K562 (cell line): ENCODE results near the gene GATA2. TPM values are rescaled to one million over a fixed set of nuclear protein-coding genes. Genes with fewer than 3 reads are reported as not detected.

Experiments used
- ATF1 ChIP-seq, 2 experiments: fragments of 450-650 bp in 1 of 2; IDR thresholded peaks; 2 replicates each; pipeline ENCODE4 v1.6.1; 2016; ENCODE audit warnings: missing compliant biosample characterization in 1 of 2, missing genetic modification characterization in 1 of 2
- CHAMP1 ChIP-seq: fragments of 450-650 bp; IDR thresholded peaks from 2 replicates; pipeline ENCODE4 v1.6.1; 2016; ENCODE audit warnings: mild to moderate bottlenecking
- FIP1L1 ChIP-seq: fragments of 200-400 bp; formaldehyde crosslinking; IDR thresholded peaks from 2 replicates; pipeline ENCODE4 v1.6.1; 2018; ENCODE audit warnings: mild to moderate bottlenecking, low read depth, low read length; ENCODE audit not compliant: poor library complexity, severe bottlenecking
- HDAC2 ChIP-seq: fragments of 450-650 bp; IDR thresholded peaks from 2 replicates; pipeline ENCODE4 v1.6.1; 2016; ENCODE audit warnings: mild to moderate bottlenecking
- MAFG ChIP-seq: fragments of 450-650 bp; conservative IDR thresholded peaks from 2 replicates; pipeline ENCODE4 v1.6.1; 2016; ENCODE audit warnings: missing genetic modification characterization, missing compliant biosample characterization
- PURB ChIP-seq: sonication (generic); formaldehyde crosslinking; IDR thresholded peaks from 2 replicates; pipeline ENCODE4 v1.9.0; 2021; ENCODE audit warnings: low read depth, mild to moderate bottlenecking, missing genetic modification reagents
- ZNF217 ChIP-seq: sonication (generic); formaldehyde crosslinking; IDR thresholded peaks from 2 replicates; pipeline ENCODE4 v1.8.0; 2022; ENCODE audit warnings: mild to moderate bottlenecking, missing genetic modification reagents
- ZNF407 ChIP-seq: fragments of 450-650 bp; IDR thresholded peaks from 2 replicates; pipeline ENCODE4 v1.6.1; 2016; ENCODE audit warnings: low read depth
- ZNF445 ChIP-seq: fragments of 250-450 bp; sonication (Bioruptor Pico); IDR thresholded peaks from 2 replicates; pipeline ENCODE4 v1.4.0; 2020; ENCODE audit warnings: low read depth, mild to moderate bottlenecking, moderate library complexity
- ZSCAN29 ChIP-seq: fragments of 450-650 bp; IDR thresholded peaks from 2 replicates; pipeline ENCODE4 v1.6.1; 2017
- polyA plus RNA-seq, 8 experiments: library from polyadenylated mRNA; depleted of rRNA in 4 of 8; stranded (reverse) in 5 of 8; unstranded in 3 of 8; fragments of >200 nt; fragmentation: Nextera tagmentation in 2 of 8; fragmentation: Illumina TruSeq in 1 of 8; extraction: Ambion mirVana in 2 of 8; extraction: Trizol in 1 of 8; gene quantifications; 2 replicates each; pipeline versions ENCODE4 v1.2.1 to v1.2.3, GENCODE V29; 2011 to 2014; ENCODE audit warnings: inconsistent platforms in 1 of 8, missing spikeins in 1 of 8
- total RNA-seq, 7 experiments: library from RNA; depleted of rRNA in 6 of 7; stranded (reverse); fragments of >200 nt in 6 of 7; fragmentation: Illumina TruSeq in 2 of 7; extraction: Trizol in 2 of 7; gene quantifications; 2 replicates each; pipeline versions ENCODE4 v1.2.1 to v1.2.3, GENCODE V29; 2011 to 2021; ENCODE audit warnings: low replicate concordance in 1 of 7
- TF ChIP-seq, protein P1 (sequence below): fragments of 450-650 bp; IDR thresholded peaks from 2 replicates; pipeline ENCODE4 v1.6.1; 2016; ENCODE audit warnings: borderline replicate concordance
- TF ChIP-seq, protein P2 (sequence below): fragments of 250-450 bp; sonication (Bioruptor Pico); IDR thresholded peaks from 2 replicates; pipeline ENCODE4 v1.5.0; 2020; ENCODE audit warnings: mild to moderate bottlenecking, borderline replicate concordance

Gene GATA2
- total and polyA plus RNA-seq, 9 of the 15 experiments (the other 6 are each of a cell fraction or from before 2014, with no cell fraction given), result 8.5 to 218 (median 50.8) TPM

DNA sequence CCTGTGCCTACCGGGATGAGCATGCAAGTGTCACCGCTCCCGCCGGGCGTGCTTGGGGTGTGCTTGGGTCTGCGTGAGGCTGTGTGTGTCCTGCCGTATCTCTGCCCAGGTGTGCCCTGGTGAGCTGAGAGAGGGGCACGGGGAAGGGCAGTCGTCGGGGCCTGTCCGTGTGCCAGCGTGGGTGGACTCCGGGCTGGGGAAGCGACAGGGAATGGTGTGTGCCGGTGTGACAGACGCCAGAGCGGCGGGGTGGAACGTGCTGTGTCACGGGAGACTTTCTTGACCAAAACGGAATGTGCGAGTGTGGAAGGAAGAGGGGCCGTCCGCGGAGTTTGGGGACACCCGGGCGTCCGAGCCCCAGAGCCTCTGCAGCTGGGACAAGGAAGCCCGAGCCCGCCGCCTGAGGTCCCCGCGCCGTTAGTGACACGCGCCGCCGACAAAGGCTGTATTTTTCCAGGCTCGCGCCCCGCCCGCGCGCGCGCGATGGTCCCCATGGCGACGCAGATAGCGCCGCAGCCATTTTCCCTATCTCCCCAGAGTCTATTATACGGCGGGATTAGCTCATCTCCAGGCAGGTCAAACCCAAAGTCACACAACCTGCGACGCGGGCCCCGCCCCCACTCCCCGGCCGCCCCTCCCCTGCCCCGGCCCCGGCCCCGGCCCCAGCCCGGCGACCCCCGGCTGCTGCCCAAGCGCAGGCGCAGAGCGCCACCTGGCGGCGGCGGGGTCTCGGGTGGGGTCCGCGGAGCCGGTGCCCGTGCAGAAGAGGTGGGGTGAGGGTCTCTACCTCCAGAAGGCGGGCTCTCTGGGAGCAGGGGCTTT is 4.5 kb upstream of the GATA2 start (continued):
- no peak for TF ChIP-seq ZNF407
- no peak for TF ChIP-seq MAFG (tag)
- no peak for TF ChIP-seq ZSCAN29
- TF ChIP-seq, protein P1, sequence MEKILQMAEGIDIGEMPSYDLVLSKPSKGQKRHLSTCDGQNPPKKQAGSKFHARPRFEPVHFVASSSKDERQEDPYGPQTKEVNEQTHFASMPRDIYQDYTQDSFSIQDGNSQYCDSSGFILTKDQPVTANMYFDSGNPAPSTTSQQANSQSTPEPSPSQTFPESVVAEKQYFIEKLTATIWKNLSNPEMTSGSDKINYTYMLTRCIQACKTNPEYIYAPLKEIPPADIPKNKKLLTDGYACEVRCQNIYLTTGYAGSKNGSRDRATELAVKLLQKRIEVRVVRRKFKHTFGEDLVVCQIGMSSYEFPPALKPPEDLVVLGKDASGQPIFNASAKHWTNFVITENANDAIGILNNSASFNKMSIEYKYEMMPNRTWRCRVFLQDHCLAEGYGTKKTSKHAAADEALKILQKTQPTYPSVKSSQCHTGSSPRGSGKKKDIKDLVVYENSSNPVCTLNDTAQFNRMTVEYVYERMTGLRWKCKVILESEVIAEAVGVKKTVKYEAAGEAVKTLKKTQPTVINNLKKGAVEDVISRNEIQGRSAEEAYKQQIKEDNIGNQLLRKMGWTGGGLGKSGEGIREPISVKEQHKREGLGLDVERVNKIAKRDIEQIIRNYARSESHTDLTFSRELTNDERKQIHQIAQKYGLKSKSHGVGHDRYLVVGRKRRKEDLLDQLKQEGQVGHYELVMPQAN, result no peak
- no peak for TF ChIP-seq HDAC2
- no peak for TF ChIP-seq ATF1 (CRISPR knock-in tag; IDR thresholded peaks at IDR 0.05)
- TF ChIP-seq ATF1 (tag; IDR thresholded peaks at IDR 0.05), result 0 out of 2 replicates have a peak, but pooled peaks have one; percentile 18
- TF ChIP-seq, protein P2, sequence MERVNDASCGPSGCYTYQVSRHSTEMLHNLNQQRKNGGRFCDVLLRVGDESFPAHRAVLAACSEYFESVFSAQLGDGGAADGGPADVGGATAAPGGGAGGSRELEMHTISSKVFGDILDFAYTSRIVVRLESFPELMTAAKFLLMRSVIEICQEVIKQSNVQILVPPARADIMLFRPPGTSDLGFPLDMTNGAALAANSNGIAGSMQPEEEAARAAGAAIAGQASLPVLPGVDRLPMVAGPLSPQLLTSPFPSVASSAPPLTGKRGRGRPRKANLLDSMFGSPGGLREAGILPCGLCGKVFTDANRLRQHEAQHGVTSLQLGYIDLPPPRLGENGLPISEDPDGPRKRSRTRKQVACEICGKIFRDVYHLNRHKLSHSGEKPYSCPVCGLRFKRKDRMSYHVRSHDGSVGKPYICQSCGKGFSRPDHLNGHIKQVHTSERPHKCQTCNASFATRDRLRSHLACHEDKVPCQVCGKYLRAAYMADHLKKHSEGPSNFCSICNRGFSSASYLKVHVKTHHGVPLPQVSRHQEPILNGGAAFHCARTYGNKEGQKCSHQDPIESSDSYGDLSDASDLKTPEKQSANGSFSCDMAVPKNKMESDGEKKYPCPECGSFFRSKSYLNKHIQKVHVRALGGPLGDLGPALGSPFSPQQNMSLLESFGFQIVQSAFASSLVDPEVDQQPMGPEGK (CRISPR knock-in tag), result no peak
- TF ChIP-seq FIP1L1, result no peak
- no peak for TF ChIP-seq CHAMP1
- no peak for TF ChIP-seq ZNF217
- no peak for TF ChIP-seq ZNF445 (CRISPR knock-in tag)
- TF ChIP-seq PURB (CRISPR knock-in tag), result no peak
